HL-60/S4 (cell line): Measurements from ENCODE around the gene WNT1.

ENCODE experiments used
- in situ Hi-C: fragments of 300-500 bp; cut with MboI; formaldehyde crosslinking; loops from 2 replicates; pipeline ENCODE4 v1.14.3; 2022; ENCODE audit warnings: low sequenced_read_pairs

The WNT1 gene

DNA sequence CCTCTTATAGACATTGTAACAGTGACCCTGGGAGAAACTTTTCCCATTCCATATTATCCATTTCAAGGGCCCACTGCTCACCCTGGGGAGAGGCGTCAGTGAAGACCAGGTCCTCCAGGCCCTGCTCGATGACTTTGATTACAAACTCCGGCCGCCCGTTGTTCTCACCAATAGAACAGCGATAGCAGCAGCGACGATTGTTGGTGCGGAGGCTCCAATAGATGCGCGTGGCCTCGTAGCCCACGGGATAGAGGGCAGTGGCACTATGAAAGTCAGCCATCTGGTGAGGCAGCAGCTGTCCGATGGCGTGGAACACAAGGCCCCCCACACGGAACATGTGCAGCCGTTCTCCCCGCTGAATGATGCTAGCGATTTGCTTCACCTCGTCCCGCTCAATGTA is 48.0 kb downstream of the WNT1 start:
- in situ Hi-C loops: no loop called here

DNA sequence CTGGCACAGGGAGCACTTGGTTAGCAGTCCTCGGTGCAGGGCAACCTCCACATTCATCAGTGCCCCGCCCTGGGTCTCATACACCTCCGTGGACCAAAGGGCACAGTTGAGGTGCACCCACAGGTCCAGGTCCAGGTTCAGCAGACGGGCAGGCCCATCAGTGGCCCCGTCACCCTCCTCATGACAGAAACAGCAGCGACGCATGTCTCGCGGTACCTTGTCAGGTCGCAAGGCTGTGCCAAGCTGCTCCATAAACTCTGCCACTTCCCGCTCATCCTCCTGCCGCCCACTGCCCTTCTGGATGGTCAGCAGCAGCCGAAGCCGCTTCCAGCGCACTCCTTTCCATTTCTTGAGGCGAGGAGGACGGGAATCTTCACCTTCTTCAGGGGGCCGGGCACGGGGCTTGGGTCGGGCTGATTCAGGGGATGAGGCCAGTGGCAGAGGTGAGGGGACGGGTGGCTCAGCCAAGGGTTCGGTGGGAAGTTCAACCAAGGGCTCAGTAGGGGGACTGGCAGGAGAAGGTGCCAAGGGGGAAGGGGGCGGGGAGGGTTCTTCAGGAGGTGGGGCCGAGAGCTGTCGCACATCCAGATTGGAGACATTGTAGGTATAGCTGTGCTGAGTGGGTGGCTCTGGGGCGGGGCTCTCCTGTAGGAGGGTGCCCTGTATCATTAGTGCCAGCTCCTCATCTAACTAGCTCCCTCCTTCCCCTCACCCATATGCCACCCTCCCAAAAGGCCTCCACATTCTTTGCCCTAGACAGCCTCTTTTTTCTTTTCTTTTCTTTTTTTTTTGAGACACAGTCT is 48.8 kb downstream of the WNT1 start:
- in situ Hi-C loops: no loop called here

DNA sequence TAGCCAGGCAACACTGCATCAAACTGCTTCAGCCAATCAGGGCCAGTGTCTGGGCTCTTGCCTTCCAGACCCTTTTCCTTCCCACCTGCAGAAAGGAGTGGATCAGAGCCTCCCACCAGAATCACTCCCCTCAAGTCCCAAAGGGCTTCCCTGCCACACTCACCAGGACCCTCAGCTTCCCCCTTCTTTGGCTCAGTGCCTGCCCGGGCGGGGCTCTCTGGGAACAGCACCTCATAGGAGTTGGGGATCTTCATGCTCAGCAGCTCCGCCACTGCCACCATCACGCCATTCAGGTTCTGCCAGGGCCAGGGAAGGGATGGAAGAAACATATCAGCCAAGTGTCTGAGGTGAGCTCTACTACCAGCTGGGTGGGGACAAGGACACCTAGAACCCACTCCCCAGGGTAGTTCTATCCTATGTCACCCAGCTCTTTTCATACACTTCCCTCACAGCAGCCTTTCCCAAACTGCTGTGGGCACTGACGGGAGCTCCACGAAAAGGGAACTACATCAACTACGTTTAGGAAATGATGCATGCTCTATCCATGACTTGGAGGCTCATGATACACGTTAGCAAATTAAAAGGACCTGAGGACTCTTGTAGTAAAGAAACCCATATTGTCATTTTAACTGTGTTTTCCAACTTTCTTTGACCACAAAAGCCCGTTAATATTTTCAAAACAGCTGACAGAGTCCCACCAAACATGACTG is 49.9 kb downstream of the WNT1 start:
- in situ Hi-C loops: no loop called here

DNA sequence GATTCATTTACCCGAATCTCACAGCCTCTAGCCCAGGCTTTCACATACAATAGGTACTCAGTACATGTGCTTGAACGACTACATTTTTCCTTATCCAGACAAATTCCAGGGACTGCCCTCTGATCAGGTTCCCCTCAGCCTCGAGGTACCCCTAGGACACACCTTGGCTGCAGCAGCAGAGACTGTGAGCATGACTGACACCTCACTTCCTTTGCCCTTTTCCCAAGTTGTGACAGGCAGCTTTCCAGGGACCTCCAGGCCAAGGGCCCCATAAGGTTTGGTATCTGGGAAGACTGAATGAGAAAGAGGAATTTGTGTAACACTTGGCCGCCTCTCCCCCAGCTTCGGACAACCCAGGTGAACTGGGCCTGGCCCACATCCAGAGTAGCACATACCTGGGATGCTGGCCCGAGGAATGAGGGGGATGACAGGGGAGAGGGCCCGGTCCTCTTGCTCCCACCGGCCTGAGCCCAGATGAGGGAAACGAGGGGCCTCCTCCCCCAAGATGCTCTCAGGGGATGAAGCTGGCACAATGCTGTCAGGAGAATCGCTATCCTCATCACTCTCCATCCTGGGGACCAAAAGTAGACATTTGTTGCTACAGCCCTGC is 50.6 kb downstream of the WNT1 start:
- in situ Hi-C loops: no loop called here

GRCh38 chr12:49030119-49030518 is 52.0 kb downstream of the WNT1 start:
- in situ Hi-C loops: no loop called here

GRCh38 chr12:49030714-49031572 is 52.8 kb downstream of the WNT1 start:
- in situ Hi-C loops: no loop called here

DNA sequence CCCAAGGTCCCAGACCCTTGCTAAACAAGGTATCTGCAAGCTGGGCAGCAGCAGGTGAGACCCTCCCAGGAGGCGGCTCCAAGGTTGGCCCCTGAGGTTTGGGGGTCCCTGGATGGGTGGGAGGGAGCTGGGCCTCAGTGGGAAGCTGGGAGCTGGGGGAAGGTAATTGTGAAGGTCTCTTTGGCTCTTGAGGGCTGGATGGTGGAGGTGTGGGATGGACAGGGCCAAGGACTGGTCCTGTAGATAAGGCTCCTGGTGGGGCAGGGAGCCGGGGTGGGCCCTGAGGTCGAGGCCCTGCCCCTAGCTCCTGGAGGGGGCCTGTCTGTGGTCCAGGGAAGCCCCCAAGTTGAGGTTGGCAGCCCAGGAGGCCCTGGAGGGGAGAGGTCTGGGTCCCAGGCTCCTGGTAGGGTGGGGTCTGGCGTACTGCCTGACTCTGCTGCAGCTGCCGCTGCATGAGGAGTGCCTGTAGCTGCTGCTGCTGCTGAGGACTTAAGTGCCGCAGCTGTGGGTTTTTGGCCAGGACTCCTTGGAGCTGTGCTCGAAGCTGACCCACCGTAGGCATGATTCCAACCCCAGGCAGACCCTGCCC is 53.5 kb downstream of the WNT1 start:
- in situ Hi-C loops: no loop called here
